ENCODE results near the gene NR5A1. TPM values are rescaled to one million over a fixed set of nuclear protein-coding genes. Genes with fewer than 3 reads are reported as not detected.

Gene NR5A1
- total and polyA plus RNA-seq, 7 donors: 0.03 to 0.60 TPM; not detected in 5

- WGBS, 2 donors: 78 to 80% methylated on average over 31 of the region's 31 CpGs
- Histone ChIP-seq H3K27ac (no peak overlapping the region), H3K36me3 (no peaks in the 10 kb centered on the region), H3K4me1 (no peaks in the 10 kb centered on the region), H3K27me3 (peaks cover 0 to 65% (median 36%) of the 10 kb centered on the region in 3 donors), H3K9me3 (no peaks in the 10 kb centered on the region), H3K4me3 (no peak overlapping the region)
- no peak for DNase-seq
- intact Hi-C loops (cut with DNase I): no loop called here
- no peak for TF ChIP-seq POLR2A (IDR thresholded peaks at IDR 0.05)
- no peak for TF ChIP-seq EP300 (IDR thresholded peaks at IDR 0.05)
- TF ChIP-seq CTCF (IDR thresholded peaks at IDR 0.05): no peak
- no peak for TF ChIP-seq POLR2AphosphoS5 (IDR thresholded peaks at IDR 0.05)
Observed at GRCh38 chr9:124495126-124496074, 11.8 kb downstream of the NR5A1 start.

GRCh38 chr9:124493794-124494479 is 13.3 kb downstream of the NR5A1 start:
- Histone ChIP-seq H3K27ac (no peak overlapping the region), H3K4me1 (no peaks in the 10 kb centered on the region), H3K4me3 (no peak overlapping the region), H3K36me3 (no peaks in the 10 kb centered on the region), H3K9me3 (no peaks in the 10 kb centered on the region), H3K27me3 (peaks cover 0 to 59% (median 21%) of the 10 kb centered on the region in 3 donors)
- WGBS, 2 donors: 80 to 81% methylated on average over 18 of the region's 18 CpGs
- intact Hi-C loops (cut with DNase I): no loop called here
- no peak for DNase-seq
- no peak for TF ChIP-seq CTCF (IDR thresholded peaks at IDR 0.05)
- no peak for TF ChIP-seq POLR2AphosphoS5 (IDR thresholded peaks at IDR 0.05)
- TF ChIP-seq POLR2A (IDR thresholded peaks at IDR 0.05): no peak
- no peak for TF ChIP-seq EP300 (IDR thresholded peaks at IDR 0.05)

GRCh38 chr9:124493218-124493617 is 14.0 kb downstream of the NR5A1 start:
- Histone ChIP-seq H3K9me3 (no peaks in the 10 kb centered on the region), H3K27me3 (peaks cover 0 to 53% (median 16%) of the 10 kb centered on the region in 3 donors), H3K36me3 (no peaks in the 10 kb centered on the region), H3K4me3 (no peak overlapping the region), H3K27ac (no peak overlapping the region), H3K4me1 (no peaks in the 10 kb centered on the region)
- intact Hi-C loops (cut with DNase I): no loop called here
- TF ChIP-seq EP300 (IDR thresholded peaks at IDR 0.05) (no peak), POLR2AphosphoS5 (IDR thresholded peaks at IDR 0.05) (no peak), CTCF (IDR thresholded peaks at IDR 0.05) (no peak), POLR2A (IDR thresholded peaks at IDR 0.05) (no peak)
- 91 to 93% methylated on average over 4 of the region's 4 CpGs for WGBS, 2 donors
- no peak for DNase-seq

GRCh38 chr9:124492818-124493217 is 14.4 kb downstream of the NR5A1 start:
- no peaks in the 10 kb centered on the region for H3K36me3 ChIP-seq
- H3K9me3 ChIP-seq: no peaks in the 10 kb centered on the region
- no peak overlapping the region for H3K4me3 ChIP-seq
- DNase-seq: no peak
- no peak overlapping the region for H3K27ac ChIP-seq
- TF ChIP-seq EP300 (IDR thresholded peaks at IDR 0.05) (no peak), CTCF (IDR thresholded peaks at IDR 0.05) (no peak), POLR2AphosphoS5 (IDR thresholded peaks at IDR 0.05) (no peak), POLR2A (IDR thresholded peaks at IDR 0.05) (no peak)
- intact Hi-C loops (cut with DNase I): no loop called here
- 71 to 85% methylated on average over 19 of the region's 19 CpGs for WGBS, 2 donors
- peaks cover 0 to 55% (median 16%) of the 10 kb centered on the region in 3 donors for H3K27me3 ChIP-seq
- no peaks in the 10 kb centered on the region for H3K4me1 ChIP-seq

All from sigmoid colon (tissue), 7 donors.